NCI-H2227 (cell line): Measurements from ENCODE around the gene LRRC46.

Experiments used
- DNase-seq: peaks from one replicate; lab custom pipeline; 2025; ENCODE audit not compliant: unreplicated experiment; lab: John Stamatoyannopoulos, UW

Gene LRRC46

GRCh38 chr17:47850692-47851573 is 19.5 kb downstream of the LRRC46 start, which contains the start of gene SP6:
Gene SP6, minus strand, starts transcription at chr17:47851163. Its CDS starts 2,734 bp downstream, at chr17:47848429.
- peak; percentile 74 for DNase-seq

GRCh38 chr17:47851764-47852112 is 20.3 kb downstream of the LRRC46 start:
- no peak for DNase-seq

DNA sequence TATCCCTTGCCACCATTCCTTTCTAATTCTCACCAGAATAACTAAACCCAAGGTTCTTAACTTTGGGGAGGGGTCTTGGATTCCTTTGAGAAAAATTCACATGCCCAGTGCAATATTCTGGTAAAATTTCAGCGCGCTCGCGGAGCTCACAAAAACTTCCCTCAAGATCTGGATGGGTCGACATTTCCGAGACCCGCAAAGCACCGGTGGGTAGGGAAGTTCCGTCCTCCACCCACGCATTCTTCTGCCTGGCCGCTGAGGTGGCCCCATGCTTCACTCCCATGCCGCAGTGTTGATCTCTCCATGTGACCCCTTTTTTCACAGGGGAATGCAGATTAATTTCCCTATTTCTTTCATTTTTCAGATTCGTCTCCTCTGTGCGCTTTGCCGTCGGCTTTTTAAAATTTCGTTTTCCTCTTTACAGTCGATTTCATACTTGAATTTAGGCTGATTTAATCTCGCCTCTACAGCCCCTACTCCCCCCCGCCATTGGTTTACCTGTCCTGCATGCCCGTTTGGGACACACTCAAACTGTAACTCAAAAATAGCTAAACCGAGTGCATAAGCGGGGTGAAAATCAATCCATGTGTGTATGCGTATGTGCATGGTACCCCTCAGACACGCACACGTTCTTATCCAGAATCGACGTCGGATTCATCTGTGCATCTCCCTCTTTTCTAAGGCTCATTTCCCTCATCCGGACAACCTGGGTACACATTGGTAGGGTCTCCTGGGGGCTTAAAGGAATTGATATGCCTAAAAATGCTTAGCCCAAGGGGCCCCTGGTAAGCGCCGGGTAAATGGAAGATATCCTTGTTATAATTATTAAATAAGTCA is 20.9 kb downstream of the LRRC46 start:
- no peak for DNase-seq

DNA sequence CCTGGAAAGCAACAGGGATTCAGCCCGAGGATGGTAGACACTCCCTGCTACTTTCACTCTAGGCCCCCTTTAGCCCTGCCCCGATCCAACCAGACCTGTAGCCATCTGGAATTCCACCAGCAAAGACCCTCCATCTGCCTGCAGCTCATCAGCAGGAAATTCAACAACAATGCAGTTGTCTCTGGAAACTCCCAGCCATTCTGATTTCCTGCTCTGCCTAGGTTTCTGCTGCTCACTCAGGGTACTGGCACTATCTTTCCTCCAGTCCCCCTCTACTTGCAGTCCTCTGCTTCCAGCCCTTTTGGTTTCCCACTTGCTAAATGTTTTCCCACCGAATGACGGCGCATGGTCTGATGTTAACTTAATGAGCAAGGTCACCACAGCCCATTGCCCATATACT is 22.1 kb downstream of the LRRC46 start:
- no peak for DNase-seq

- DNase-seq, result no peak
Measured at GRCh38 chr17:47855737-47856136, 24.3 kb downstream of the LRRC46 start.

GRCh38 chr17:47856830-47857229 is 25.4 kb downstream of the LRRC46 start:
- DNase-seq, result no peak

- DNase-seq, result no peak
Measured at GRCh38 chr17:47857551-47858455, 26.3 kb downstream of the LRRC46 start.

DNA sequence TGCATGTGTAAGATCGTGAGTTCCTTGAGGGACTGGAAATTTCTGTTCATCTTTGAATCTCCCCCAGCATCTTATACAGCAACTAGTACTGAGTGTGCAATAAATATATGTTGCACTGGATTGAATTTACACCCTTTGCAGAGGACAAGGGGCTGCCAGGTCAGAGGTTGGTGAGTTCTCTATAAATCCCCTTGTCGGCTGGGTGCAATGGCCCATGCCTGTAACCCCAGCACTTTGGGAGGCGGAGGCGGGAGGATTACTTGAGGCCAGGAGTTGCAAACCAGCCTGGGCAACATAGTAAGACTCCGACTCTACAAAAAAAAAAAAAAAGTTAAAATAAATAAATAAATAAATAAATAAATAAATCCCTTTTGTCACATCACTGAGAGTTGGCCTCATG is 28.9 kb downstream of the LRRC46 start:
- DNase-seq, result no peak

DNA sequence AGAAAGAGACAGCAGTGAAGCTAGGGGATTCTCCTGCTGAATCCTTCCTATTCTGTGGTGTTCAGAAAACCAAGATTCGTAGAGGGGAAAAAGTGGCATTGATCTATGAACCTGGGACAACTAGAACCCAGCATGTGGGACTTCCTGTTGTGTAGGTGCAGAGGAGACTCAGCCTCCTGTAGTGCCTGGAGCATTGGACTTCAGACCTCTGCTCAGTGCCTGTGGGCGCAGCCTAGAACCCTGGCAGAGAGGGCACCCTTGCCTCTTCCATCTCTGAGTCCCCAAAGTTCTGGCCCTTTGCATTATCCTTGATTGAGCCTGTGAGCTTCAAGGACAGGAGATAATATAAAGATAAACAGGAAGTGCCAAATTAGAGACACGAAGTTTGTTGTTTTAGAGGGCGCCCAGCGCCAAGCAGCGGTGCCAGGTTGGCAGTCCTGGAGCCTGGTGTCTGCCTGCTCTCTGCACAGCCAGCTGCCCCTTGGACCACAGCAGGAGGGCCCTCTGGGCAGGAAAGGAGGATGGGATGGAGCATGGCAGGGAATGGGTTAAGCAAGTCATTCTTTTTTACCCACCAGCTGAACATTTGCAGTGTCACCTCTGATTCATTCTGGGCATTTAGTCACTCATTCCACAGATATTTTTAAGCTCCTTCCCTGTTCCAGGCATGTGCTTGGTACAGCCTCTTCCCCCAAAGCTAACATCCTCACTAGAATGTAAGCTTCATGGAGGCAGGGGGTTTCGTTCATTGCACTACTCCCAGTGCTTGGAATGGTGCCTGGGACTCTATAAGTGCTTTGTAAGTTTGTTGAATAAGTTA is 31.4 kb downstream of the LRRC46 start:
- DNase-seq, result no peak

GRCh38 chr17:47864791-47865216 is 33.3 kb downstream of the LRRC46 start:
- DNase-seq, result no peak

DNA sequence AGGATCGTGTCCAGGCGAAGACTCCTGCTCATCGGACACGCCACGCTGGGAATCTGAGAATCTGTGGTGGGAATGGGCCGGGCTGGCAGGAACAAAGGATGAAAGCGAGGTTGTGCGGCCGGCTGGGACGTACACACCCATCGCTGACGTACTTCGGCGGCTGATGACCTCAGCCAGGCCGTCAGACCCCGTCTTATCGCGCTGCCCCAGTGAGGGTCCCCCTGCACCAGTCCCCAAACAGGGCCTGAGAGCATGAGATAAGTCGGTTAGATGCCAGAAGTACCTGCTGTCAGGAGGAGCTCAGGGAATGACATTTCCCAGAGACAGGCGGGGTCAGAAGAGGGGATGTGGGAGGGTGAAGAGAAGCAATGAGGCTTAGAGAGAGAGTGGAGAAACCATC is 35.5 kb downstream of the LRRC46 start:
- DNase-seq, result no peak

- DNase-seq, result no peak
Measured at GRCh38 chr17:47867813-47868533, 36.5 kb downstream of the LRRC46 start.

GRCh38 chr17:47869114-47869513 is 37.6 kb downstream of the LRRC46 start:
- no peak for DNase-seq

DNA sequence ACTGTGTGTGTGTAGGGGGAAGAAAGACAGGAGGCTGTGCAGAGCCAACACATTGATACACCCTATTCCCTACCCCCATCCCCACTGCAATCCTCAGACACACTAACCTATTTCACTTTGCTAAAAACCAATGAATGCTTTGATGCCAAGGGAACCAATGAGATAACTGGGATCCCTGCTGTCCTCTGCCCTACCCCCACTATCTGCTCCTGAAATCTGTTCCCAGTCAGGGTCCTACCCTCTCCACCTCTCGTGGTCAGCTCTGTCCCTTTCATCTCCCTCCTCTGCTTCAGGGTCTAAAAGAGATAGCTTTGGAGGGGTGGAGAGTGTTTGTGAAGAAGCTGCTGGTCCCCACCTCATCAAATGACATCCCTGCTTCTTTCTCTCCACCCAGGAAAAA is 38.6 kb downstream of the LRRC46 start:
- DNase-seq, result no peak

DNA sequence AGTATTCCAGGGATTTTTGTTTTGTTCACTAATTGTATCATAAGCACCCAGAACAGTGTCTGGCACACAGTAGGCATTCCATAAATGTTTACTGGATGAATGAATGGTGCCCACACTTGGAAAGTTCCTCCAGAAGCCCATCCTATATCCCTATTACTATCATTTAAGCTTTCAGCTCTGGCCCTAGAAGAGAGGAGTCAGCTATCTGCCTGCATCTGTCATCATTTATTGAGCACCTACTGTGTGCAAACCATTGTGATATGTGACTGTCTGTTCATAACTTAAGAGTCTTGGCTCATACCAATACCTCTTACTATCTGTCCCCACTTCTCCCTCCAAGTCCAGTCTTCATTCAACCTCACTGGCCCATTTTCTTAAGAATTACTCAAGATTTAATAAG is 39.6 kb downstream of the LRRC46 start:
- no peak for DNase-seq

GRCh38 chr17:47872019-47872650 is 40.7 kb downstream of the LRRC46 start:
- peak; percentile 70 for DNase-seq

GRCh38 chr17:47872651-47873161 is 41.2 kb downstream of the LRRC46 start:
- DNase-seq, result no peak

DNA sequence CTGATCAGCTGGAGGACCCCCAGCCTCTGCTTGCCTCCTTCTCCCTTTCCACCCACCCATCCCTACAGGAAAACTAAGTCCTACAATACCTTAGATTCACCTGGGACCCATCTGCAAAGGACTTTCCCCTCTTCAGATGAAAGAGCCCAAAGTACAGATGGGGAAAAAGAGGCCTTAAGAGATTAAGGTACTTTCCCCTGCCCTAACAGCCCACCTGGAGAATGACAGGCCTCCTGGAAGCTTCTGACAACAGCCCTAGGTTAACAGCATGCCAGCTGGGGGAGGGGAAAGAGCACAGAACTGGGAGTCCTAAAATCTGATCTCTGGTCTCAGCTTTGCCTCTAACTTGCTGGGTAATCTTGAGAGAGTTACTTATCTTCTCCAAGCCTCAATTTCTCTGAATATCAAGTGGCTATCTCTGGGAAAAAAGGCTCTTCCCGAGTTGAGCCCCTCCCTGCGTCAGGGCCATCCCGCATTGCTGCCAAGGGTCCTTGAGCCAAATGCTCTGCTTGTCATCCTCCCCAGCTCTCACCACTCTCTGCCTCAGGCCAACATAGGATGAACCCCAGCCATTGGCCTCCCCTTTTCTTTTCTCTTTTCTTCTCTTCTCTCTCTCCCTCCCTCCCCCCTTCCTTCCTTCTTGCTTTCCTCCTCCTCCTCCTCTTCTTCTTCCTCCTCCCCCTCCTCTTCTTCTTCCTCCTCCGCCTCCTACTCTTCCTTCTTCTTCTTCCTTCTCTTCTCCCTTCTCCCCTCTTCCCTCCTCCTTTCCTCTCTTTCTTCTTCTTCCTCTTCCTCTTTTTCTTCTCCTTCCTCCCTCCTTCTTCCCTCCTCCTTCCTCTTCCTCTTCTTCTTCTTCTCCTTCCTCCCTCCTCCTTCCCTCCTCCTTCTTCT is 42.0 kb downstream of the LRRC46 start:
- no peak for DNase-seq
